ENCODE results near the gene IP6K3. TPM values are rescaled to one million over a fixed set of nuclear protein-coding genes. Genes with fewer than 3 reads are reported as not detected.

IP6K3 gene
- total and polyA plus RNA-seq, 2 donors (not counting 1 experiment from before 2014, with no cell fraction given), result not detected

- intact Hi-C loops (cut with micrococcal nuclease), result no loop called here
- Histone ChIP-seq H3K4me1 (ENCODE audit: control insufficient read depth in 2 of 2, insufficient read depth in 2 of 2, low read length in 2 of 2) (peaks cover 0 to 3% of the 10 kb centered on the region in 2 donors), H3K4me3 (ENCODE audit: control extremely low read depth in 1 of 5, extremely low read depth in 1 of 5, insufficient read depth in 1 of 5, low read depth in 2 of 5, low read length in 4 of 5) (no peak overlapping the region), H3K9me3 (ENCODE audit: control extremely low read depth in 1 of 3, control insufficient read depth in 2 of 3, insufficient read depth in 1 of 3, low read length in 2 of 3) (no peaks in the 10 kb centered on the region), H3K9ac (ENCODE audit: low read length) (no peak overlapping the region), H3K27ac (ENCODE audit: low read length in 2 of 2) (no peak overlapping the region), H3K36me3 (replicated peaks in 1 of 2; ENCODE audit: control extremely low read depth in 1 of 2, control insufficient read depth in 1 of 2, extremely low read depth in 1 of 2, insufficient read depth in 2 of 2, low read length in 1 of 2) (no peaks in the 10 kb centered on the region), H2AFZ (ENCODE audit: insufficient read depth, low read depth, low read length, poor library complexity, severe bottlenecking) (no peak overlapping the region), H3K4me2 (replicated peaks; ENCODE audit: low read depth, low read length, poor library complexity, severe bottlenecking) (no peak overlapping the region), H3K27me3 (replicated peaks in 1 of 4; ENCODE audit: control extremely low read depth in 1 of 4, control insufficient read depth in 3 of 4, insufficient read depth in 4 of 4, low read length in 3 of 4) (peaks cover 0 to 5% (median 2%) of the 10 kb centered on the region in 4 experiments), H3K79me2 (ENCODE audit: control insufficient read depth, insufficient read depth, low read length) (no peaks in the 10 kb centered on the region), H4K20me1 (ENCODE audit: control insufficient read depth, insufficient read depth, low read length, poor library complexity, severe bottlenecking) (no peaks in the 10 kb centered on the region)
- peaks cover 25% of the 10 kb centered on the region for H3K27me3 Mint-ChIP-seq
- H3K4me3 Mint-ChIP-seq, result no peak overlapping the region
- ATAC-seq (ENCODE audit: low read depth), result no peak
- H3K9me3 Mint-ChIP-seq (ENCODE audit: insufficient read depth), result no peaks in the 10 kb centered on the region
- DNase-seq, result no peak
- no peak for TF ChIP-seq EZH2 (IDR thresholded peaks at IDR 0.05; ENCODE audit: borderline replicate concordance, insufficient read depth, low read depth, low read length, poor library complexity, severe bottlenecking)
- TF ChIP-seq CTCF (IDR thresholded peaks at IDR 0.05), result no peak
- ChIA-PET POLR2A (no interaction called here), CTCF (interaction anchor here (0.7 kb wide), 1 partner anchor 87 kb away, joined by 3 read pairs; no protein-coding TSS in a partner anchor)
- WGBS (ENCODE audit: insufficient coverage), result 90% methylated on average over 12 of the region's 12 CpGs
- H3K4me1 Mint-ChIP-seq, result peaks cover 2% of the 10 kb centered on the region
- no peak overlapping the region for H3K27ac Mint-ChIP-seq
Observed at GRCh38 chr6:33756211-33756954, 9.7 kb upstream of the IP6K3 start.
